CD1c-positive myeloid dendritic cell (primary cell): Measurements from ENCODE around the gene PDP2.
"Not testable (repeated sequence)": the region's sequence is repeated elsewhere in the genome, so short reads cannot be mapped to it uniquely, and the experiment has no call there.

ENCODE experiments used
- DNase-seq: peaks from one replicate; pipeline ENCODE4 v3.0.0-alpha.2; 2016; ENCODE audit errors: extremely low spot score

PDP2 gene

DNA sequence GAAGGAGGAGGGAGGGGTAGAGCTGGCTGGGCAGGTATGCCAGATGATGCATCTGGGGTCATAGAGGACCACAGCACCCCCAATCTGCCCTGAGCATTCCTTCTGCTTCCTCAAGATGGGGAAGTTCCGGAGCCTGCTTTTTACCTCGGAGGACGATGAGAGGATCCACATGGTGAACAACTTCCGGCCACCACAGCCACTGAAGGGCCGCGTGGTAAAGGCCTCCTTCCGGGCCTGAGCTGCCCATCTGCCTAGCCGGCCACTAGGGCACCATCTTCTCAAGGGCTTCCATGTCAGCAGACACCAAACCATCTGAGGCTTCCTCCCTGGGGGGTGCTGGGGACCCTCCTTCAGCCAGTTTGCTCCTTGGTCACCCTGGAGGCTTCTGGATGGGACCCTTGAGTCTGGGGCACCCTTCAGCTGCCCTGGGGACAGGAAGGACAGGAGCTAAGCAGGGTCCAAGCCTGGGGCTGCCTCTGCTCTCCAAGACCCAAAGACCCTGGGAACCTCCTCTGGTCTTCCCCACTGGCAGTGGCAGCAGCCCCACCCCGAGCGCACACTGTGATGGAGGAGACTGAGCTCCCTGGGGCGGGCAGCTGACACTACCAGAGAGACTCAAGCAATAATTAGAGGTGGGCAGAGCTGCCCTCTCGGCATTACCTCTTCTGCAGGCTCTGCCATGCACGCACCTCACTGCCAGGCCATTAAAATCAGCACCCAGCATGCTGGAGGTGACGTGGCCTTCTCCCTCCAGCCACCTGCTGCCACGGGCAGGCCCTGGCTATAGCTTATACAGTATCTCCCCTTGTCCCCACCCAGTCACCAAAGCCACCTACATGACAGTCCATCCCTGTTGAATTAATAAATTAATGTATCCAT is 26.8 kb upstream of the PDP2 start:
- no peak for DNase-seq

DNA sequence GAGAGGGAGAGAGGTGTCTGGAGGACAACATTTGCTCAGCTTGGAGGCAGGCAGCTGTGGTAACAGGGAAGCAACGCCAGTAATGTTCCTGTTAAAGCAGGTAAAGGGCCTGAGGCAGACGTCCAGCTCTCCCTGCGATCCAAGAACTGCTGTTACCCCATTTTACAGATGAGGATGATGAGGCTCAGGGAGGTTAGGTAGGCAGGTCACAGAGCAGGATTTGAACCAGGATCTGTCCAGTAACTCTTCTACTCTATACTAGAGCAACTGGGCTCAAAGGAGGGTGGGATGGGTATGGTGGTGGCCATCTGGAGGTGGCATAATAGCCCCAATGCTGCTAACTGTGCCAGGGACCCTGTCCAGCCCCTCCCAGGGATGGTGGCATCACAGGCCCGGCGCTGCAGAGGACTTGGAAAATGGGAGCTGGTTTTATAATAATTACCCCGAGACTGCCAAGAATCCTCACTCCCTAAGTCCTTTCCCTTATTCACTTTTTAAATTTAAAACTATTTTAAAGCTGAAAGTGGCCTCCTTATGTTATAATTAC is 24.1 kb upstream of the PDP2 start:
- DNase-seq, result no peak

GRCh38 chr16:66856801-66857200 is 23.5 kb upstream of the PDP2 start:
- no peak for DNase-seq

- no peak for DNase-seq
These were observed 22.9 kb upstream of the PDP2 start for GRCh38 chr16:66857437-66857836.

- DNase-seq, result no peak
These were observed 21.4 kb upstream of the PDP2 start for GRCh38 chr16:66858740-66859396.

DNA sequence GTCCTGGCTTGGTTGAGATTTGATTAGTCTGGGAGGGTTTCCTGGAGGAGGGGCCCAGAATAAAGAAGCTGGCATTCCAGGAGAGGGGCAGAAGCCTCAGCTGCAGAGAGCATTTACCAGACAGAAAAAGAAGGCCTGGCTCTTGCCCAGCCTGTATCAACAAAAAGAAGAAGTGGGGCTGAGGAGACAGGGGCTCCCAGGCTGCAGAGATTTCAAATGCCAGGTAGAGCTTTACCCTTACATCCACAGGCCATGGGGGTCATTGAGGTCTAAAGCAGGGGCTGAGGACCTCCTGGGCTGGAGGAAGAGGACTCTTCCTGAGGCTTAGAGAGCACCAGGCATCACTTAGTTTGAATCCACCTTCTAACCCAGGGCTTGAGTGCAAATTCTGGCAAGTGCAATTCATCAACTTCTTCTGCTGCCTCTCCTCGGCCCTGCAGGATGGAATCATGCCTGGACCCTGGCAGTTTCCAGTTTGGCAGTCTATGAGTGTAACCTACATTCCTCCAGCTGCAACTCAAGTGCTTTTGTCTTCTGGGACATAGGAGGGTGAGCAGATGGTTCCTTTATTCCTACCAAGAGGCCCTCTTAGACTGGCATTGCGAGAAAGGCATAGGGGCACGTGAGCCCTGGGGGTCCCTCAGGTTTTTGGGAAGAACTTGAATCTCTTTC is 20.8 kb upstream of the PDP2 start:
- DNase-seq, result no peak

GRCh38 chr16:66862023-66862520 is 18.2 kb upstream of the PDP2 start:
- DNase-seq, result no peak

DNA sequence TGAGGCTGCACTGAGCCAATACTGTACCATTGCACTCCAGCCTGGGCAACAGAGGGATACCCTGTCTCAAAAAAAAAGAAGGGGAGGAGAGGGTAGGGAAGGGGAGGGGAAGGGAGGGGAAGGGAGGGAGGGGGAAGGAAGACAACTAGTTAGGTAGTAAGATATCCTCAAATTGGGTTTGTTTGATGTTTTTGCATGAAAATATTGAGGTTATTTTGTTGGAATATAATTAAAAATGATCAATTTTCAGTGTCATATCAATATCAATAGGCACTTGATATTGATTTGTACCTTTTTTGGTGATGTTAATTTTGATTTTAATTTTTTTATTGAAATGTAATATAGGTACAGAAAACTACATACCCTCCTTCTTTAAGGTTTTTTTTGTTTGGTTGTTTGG is 16.6 kb upstream of the PDP2 start:
- DNase-seq, result no peak

DNA sequence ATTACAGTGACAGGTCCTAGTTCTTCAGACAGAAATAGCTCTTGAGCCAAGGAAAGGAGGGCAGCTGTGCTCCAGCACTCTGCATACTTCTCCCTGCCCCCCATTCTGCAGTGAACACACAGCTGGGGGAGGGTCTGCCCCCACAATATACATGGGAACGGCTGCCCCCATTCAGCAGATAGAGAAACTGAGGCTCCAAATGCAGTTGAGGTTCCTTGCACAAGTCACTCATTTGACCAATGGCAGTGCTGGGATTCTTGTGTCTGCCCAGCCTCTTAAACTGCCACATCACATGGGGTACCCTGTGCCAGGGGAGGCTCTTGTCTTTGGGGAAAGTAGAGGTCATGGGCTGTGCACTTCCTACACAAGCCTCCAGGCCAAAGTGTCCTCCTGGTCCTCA is 10.9 kb upstream of the PDP2 start:
- DNase-seq, result no peak

DNA sequence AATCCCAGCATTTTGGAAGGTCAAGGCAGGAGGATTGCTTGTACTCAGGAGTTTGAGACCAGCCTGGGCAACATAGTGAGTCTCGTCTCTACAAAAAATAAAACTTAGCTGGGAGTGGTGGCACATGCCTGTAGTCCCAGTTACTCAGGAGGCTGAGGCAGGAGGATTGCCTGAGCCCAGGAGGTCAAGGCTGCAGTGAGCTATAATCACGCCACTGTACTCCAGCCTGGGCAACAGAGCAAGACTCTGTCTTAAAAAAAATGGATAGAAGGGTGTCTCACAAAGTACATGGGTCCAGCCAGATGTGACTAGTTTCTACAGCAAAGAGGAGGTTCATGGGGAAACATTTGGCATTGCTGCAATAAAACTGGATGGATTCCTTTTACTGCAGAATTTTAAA is 9.0 kb upstream of the PDP2 start:
- DNase-seq, result not testable (repeated sequence)

- DNase-seq, result no peak
These were observed 8.5 kb upstream of the PDP2 start for GRCh38 chr16:66871840-66872239.

GRCh38 chr16:66872559-66872942 is 7.8 kb upstream of the PDP2 start:
- DNase-seq, result no peak

DNA sequence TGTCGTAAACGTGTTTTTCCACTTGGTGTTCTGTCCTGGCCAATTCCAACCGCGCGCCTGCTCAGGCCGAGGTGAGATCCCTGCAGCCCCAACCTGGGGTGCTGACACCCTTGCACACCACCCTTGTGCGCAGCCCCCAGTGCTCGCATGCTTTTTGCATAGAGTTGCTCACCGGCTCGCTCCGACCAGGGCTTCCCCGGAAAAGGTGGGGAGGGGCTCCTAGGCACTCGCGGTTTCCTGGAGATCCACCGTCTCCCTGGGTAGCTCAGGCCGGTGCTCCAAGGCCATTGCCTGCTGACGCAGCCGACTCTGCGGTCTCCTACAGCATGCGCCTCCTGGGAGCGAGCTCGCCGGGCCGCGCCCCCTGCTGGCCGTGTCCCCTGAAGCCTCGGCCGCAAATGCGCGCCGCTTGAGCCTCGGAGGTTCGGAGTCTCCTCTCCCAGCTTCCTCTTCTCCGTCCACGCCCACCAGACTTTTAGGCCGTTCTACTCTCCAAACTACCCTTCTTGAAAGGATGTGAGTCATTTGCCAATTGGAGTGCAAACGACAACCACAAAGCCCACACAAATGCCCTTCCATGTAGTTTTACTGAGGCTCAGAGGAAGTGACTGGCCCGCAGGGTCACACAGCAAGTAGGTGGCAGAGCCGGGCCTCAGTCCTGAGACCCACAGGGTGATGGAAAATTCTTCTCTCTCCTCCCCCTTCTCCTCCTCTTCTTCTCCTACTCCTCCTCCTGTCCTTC is 7.2 kb upstream of the PDP2 start:
- DNase-seq, result peak; percentile 99

- DNase-seq, result no peak
These were observed 6.6 kb upstream of the PDP2 start for GRCh38 chr16:66873685-66874055.

DNA sequence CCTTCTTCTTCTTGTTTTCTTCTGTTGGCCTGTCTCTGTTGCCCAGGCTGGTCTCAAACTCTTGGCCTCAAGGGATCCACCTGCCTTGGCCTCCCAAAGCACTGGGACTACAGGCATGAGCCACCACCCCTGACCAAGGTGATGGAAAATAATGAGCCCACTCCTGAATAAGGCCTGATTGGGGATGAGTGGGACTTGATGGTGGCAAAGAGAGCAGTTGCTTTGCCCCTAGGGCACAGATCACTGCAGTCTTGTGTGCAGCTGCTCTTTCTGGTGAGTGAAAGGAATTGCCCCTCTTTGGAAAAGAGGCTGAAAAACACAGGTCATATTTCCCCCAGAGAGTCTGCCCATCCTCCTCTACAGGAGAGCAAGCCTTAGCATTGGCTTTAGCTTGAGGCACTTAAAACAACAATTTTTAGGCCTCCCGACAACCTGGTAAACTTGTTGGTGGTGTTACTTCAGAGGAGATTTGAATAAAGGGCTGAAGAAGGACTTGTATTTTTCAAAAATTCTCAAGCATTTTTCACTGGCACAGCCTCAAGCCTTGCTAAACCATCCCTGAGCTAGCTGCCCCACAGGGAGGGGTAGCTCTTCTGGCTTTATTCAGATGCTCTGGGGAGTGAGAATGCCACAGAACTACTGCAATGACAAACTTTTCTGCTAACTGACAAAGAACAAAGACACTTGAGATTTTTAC is 6.1 kb upstream of the PDP2 start:
- no peak for DNase-seq

DNA sequence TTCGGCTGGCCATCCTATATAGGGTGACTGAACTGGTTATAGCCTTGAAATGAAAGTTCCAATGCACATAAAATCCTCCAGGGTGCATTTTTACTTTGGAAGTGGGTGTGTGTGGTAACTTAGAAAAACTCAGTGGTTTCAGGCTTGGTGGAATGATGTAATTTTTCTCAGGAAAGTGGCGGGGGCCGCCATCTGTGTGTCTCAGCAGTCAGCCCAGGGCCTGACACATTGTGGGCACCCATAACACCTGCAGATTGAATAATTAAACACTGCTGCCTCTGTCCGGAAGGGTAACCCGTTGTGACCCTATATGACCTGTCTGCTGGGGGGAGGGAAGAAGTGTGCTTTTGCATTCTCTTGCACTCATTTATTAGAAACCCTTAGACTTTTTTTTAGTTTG is 2.2 kb upstream of the PDP2 start:
- DNase-seq, result peak; percentile 90

DNA sequence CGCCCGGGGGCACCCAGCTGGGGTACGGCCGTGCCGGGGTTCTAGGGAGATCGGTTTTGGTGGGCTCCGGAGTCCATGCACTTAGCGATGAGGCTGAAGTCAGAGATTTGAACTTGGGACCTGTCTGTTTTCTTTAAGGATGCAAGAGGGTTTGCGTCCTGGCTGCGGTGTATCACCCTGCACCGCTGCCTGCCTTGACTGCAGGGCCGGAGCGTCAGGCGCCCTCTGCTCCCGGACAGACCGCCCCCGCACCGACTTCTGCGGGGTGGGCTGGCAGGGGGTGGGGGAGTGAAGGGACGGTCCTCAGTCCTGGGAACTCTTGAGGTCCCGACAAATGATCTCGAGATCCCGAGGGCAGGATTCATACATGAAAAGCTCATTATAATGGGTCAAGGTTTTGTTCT is 701 bp downstream of the PDP2 start:
- no peak for DNase-seq

GRCh38 chr16:66881560-66881959 is 1.2 kb downstream of the PDP2 start:
- no peak for DNase-seq

- DNase-seq, result no peak
These were observed 1.7 kb downstream of the PDP2 start for GRCh38 chr16:66881964-66882508.

DNA sequence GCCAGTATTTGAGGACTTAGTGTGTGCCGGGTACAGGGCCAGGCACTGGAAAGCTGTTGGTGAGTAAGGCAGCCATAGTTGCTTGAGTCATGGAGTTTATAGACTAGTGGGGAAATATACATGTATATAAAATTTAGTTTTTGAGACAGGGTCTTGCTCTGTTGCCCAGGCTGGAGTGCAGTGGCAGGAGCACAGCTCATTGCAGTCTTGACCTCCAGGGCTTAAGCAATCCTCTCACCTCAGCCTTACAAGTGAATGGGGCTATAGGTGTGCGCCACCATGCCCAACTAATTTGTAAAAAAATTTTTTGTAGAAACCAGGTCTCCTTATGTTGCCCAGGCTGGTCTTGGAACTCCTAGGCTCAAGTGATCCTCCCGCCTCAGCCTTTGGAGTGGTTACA is 2.4 kb downstream of the PDP2 start:
- DNase-seq, result no peak

DNA sequence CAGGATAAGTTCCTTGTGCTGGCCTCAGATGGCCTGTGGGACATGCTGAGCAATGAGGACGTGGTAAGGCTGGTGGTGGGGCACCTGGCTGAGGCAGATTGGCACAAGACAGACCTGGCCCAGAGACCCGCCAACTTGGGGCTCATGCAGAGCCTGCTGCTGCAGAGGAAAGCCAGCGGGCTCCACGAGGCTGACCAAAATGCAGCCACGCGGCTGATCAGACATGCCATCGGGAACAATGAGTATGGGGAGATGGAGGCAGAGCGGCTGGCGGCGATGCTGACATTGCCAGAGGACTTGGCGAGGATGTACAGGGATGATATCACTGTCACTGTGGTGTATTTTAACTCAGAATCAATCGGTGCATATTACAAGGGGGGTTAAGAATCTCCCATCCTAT is 5.2 kb downstream of the PDP2 start:
- DNase-seq, result no peak
